K562 (cell line): Measurements from ENCODE around the gene RGS14. TPM values are rescaled to one million over a fixed set of nuclear protein-coding genes. Genes with fewer than 3 reads are reported as not detected.
A peak's percentile ranks its signal among the peaks of the same experiment; 100 is the strongest.

Experiments
- ASH1L ChIP-seq: fragments of 450-650 bp; IDR thresholded peaks from 2 replicates; pipeline ENCODE4 v1.6.1; 2018; ENCODE audit warnings: borderline replicate concordance, mild to moderate bottlenecking, low read depth; ENCODE audit not compliant: partially characterized antibody
- CREM ChIP-seq: IDR thresholded peaks from 2 replicates; pipeline ENCODE4 v1.6.1; 2014; ENCODE audit warnings: antibody characterized with exemption, low read depth
- CSDE1 ChIP-seq, 2 experiments: fragments of 450-650 bp; IDR thresholded peaks; 2 replicates each; pipeline ENCODE4 v1.6.1; 2016; ENCODE audit warnings: mild to moderate bottlenecking in 1 of 2
- CXXC5 ChIP-seq: fragments of 250-450 bp; sonication (Bioruptor Pico); IDR thresholded peaks from 2 replicates; pipeline ENCODE4 v1.8.0; 2022; ENCODE audit warnings: inconsistent platforms, mild to moderate bottlenecking, moderate library complexity
- ETS1 ChIP-seq: conservative IDR thresholded peaks from 2 replicates; pipeline ENCODE4 v1.6.1; 2011; ENCODE audit warnings: low read depth, mild to moderate bottlenecking, low read length; ENCODE audit not compliant: control insufficient read depth
- KLF13 ChIP-seq: fragments of 450-650 bp; IDR thresholded peaks from 2 replicates; pipeline ENCODE4 v1.6.1; 2016; ENCODE audit warnings: missing genetic modification characterization, low read depth, mild to moderate bottlenecking, missing compliant biosample characterization, moderate library complexity, borderline replicate concordance
- MLLT1 ChIP-seq, 2 experiments: fragments of 450-650 bp; IDR thresholded peaks; 2 replicates each; pipeline ENCODE4 v1.6.1; 2016
- MNT ChIP-seq, 2 experiments: fragments of 450-650 bp; conservative IDR thresholded peaks; 2 replicates each; pipeline ENCODE4 v1.6.1; 2017; ENCODE audit warnings: mild to moderate bottlenecking in 2 of 2, moderate library complexity in 2 of 2
- NFIC ChIP-seq: fragments of 450-650 bp; IDR thresholded peaks from 2 replicates; pipeline ENCODE4 v1.6.1; 2017; ENCODE audit warnings: mild to moderate bottlenecking, inconsistent platforms
- RAD21 ChIP-seq, 2 experiments: fragments of 250-450 bp in 1 of 2; fragments of 450-650 bp in 1 of 2; sonication (Bioruptor Pico) in 1 of 2; formaldehyde crosslinking in 1 of 2; IDR thresholded peaks in 1 of 2; conservative IDR thresholded peaks in 1 of 2; 2 replicates each; pipeline versions ENCODE4 v1.4.0 to v1.8.0; 2020 to 2022; ENCODE audit warnings: mild to moderate bottlenecking in 2 of 2, moderate library complexity in 1 of 2
- SAP30 ChIP-seq: fragments of 200-600 bp; sonication (generic); IDR thresholded peaks from 2 replicates; pipeline ENCODE4 v1.6.1; 2012; ENCODE audit warnings: borderline replicate concordance, low read depth, mild to moderate bottlenecking, moderate library complexity, low read length, control low read depth, inconsistent platforms; ENCODE audit not compliant: insufficient read depth, poor library complexity, severe bottlenecking
- SIN3B ChIP-seq: fragments of 450-650 bp; IDR thresholded peaks from 2 replicates; pipeline ENCODE4 v1.6.1; 2017; ENCODE audit warnings: low read depth, mild to moderate bottlenecking, moderate library complexity
- SMAD4 ChIP-seq: fragments of 250-450 bp; sonication (Bioruptor Pico); conservative IDR thresholded peaks from 2 replicates; pipeline ENCODE4 v1.8.0; 2021; ENCODE audit warnings: inconsistent platforms, mild to moderate bottlenecking, moderate library complexity
- SUPT5H ChIP-seq: fragments of 450-650 bp; IDR thresholded peaks from 2 replicates; pipeline ENCODE4 v1.6.1; 2016
- ZFX ChIP-seq: sonication (generic); formaldehyde crosslinking; IDR thresholded peaks from 2 replicates; pipeline ENCODE4 v1.8.0; 2022; ENCODE audit warnings: mild to moderate bottlenecking, missing genetic modification reagents, moderate library complexity
- ZMIZ1 ChIP-seq, 2 experiments: fragments of 150-350 bp in 1 of 2; IDR thresholded peaks; 2 replicates each; pipeline ENCODE4 v1.6.1; 2012 to 2016; ENCODE audit warnings: low read depth in 2 of 2, low read length in 2 of 2, mild to moderate bottlenecking in 1 of 2, moderate library complexity in 1 of 2
- ZNF511 ChIP-seq: sonication (generic); formaldehyde crosslinking; IDR thresholded peaks from 2 replicates; pipeline ENCODE4 v1.8.0; 2022; ENCODE audit warnings: mild to moderate bottlenecking, missing genetic modification reagents
- ZNF668 ChIP-seq: fragments of 250-450 bp; sonication (Bioruptor Pico); IDR thresholded peaks from 2 replicates; pipeline ENCODE4 v1.8.0; 2022; ENCODE audit warnings: mild to moderate bottlenecking, inconsistent platforms
- polyA plus RNA-seq, 8 experiments: library from polyadenylated mRNA; depleted of rRNA in 4 of 8; stranded (reverse) in 5 of 8; unstranded in 3 of 8; fragments of >200 nt; fragmentation: Nextera tagmentation in 2 of 8; fragmentation: Illumina TruSeq in 1 of 8; extraction: Ambion mirVana in 2 of 8; extraction: Trizol in 1 of 8; gene quantifications; 2 replicates each; pipeline versions ENCODE4 v1.2.1 to v1.2.3, GENCODE V29; 2011 to 2014; ENCODE audit warnings: inconsistent platforms in 1 of 8, missing spikeins in 1 of 8
- total RNA-seq, 7 experiments: library from RNA; depleted of rRNA in 6 of 7; stranded (reverse); fragments of >200 nt in 6 of 7; fragmentation: Illumina TruSeq in 2 of 7; extraction: Trizol in 2 of 7; gene quantifications; 2 replicates each; pipeline versions ENCODE4 v1.2.1 to v1.2.3, GENCODE V29; 2011 to 2021; ENCODE audit warnings: low replicate concordance in 1 of 7

The RGS14 gene
- total and polyA plus RNA-seq, 9 of the 15 experiments (the other 6 are each of a cell fraction or from before 2014, with no cell fraction given), result 0.28 to 75.9 (median 34.5) TPM

GRCh38 chr5:177403792-177404640, 46.3 kb downstream of the RGS14 start (continued):
- peak; percentile 59 for TF ChIP-seq SIN3B
- peak; percentile 100 for TF ChIP-seq NFIC
- TF ChIP-seq ZMIZ1 (IDR thresholded peaks at IDR 0.05; ENCODE audit: low read depth in 2 of 2, low read length in 2 of 2), result 0 out of 4 replicates have a peak, but pooled peaks of 1 of the 2 experiments have one; percentile 42
- TF ChIP-seq CXXC5, result peak; percentile 76
- no peak for TF ChIP-seq ZNF668
- peak; percentile 88 for TF ChIP-seq SAP30
- TF ChIP-seq ASH1L, result no peak
- peak; percentile 85 for TF ChIP-seq KLF13 (tag)
- TF ChIP-seq ZFX (CRISPR knock-in tag), result peak; percentile 93
- no peak; a peak in 1 of 4 replicates for TF ChIP-seq CSDE1 (IDR thresholded peaks at IDR 0.05)
- peak; percentile 90 to 94 for TF ChIP-seq MNT (conservative IDR thresholded peaks at IDR 0.05)
- TF ChIP-seq SMAD4 (CRISPR knock-in tag), result peak; percentile 73
- TF ChIP-seq ZNF511 (CRISPR knock-in tag), result no peak
- no peak for TF ChIP-seq MLLT1 (IDR thresholded peaks at IDR 0.05)
- TF ChIP-seq CREM, result peak; percentile 84
- peak; percentile 85 for TF ChIP-seq ETS1
- TF ChIP-seq SUPT5H, result peak; percentile 73
- TF ChIP-seq RAD21 (CRISPR knock-in tag; conservative IDR thresholded peaks at IDR 0.05 in 1 of 2, IDR thresholded peaks at IDR 0.05 in 1 of 2), result peak; percentile 94 to 95
